ENCODE results near the gene CSF3.

The CSF3 gene

GRCh38 chr17:40023590-40024292 is 8.5 kb downstream of the CSF3 start:
- no peak for DNase-seq (ENCODE audit: extremely low read depth, low read depth)
- H3K4me3 ChIP-seq (replicated peaks; ENCODE audit: low read depth, low read length) = no peak overlapping the region
- TF ChIP-seq CTCF (IDR thresholded peaks at IDR 0.05; ENCODE audit: low read depth, low read length, missing control alignments) = no peak

GRCh38 chr17:40024901-40025300 is 9.7 kb downstream of the CSF3 start:
- no peak overlapping the region for H3K4me3 ChIP-seq (replicated peaks; ENCODE audit: low read depth, low read length)
- no peak for TF ChIP-seq CTCF (IDR thresholded peaks at IDR 0.05; ENCODE audit: low read depth, low read length, missing control alignments)
- DNase-seq (ENCODE audit: extremely low read depth, low read depth) = no peak

DNA sequence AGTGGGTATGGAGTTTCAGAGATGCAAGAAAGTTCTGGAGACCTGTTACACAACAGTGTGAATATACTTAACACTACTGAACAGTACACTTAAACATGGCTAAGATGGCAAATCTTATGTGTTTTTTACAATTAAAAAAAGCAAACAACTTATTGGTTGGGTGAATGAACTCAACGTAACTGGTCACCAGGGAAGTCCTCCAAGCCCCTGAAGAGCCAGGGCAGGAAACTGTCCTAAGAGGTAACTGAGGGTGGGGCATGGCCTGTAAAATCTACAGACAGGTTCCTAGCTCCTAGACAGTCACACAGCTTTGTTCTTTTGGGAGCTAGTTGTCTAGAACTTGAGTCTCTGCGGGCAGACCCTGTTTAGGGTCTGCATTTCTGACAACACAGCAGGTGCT is 10.3 kb downstream of the CSF3 start:
- no peak for TF ChIP-seq CTCF (IDR thresholded peaks at IDR 0.05; ENCODE audit: low read depth, low read length, missing control alignments)
- DNase-seq (ENCODE audit: extremely low read depth, low read depth) = no peak
- H3K4me3 ChIP-seq (replicated peaks; ENCODE audit: low read depth, low read length) = no peak overlapping the region

DNA sequence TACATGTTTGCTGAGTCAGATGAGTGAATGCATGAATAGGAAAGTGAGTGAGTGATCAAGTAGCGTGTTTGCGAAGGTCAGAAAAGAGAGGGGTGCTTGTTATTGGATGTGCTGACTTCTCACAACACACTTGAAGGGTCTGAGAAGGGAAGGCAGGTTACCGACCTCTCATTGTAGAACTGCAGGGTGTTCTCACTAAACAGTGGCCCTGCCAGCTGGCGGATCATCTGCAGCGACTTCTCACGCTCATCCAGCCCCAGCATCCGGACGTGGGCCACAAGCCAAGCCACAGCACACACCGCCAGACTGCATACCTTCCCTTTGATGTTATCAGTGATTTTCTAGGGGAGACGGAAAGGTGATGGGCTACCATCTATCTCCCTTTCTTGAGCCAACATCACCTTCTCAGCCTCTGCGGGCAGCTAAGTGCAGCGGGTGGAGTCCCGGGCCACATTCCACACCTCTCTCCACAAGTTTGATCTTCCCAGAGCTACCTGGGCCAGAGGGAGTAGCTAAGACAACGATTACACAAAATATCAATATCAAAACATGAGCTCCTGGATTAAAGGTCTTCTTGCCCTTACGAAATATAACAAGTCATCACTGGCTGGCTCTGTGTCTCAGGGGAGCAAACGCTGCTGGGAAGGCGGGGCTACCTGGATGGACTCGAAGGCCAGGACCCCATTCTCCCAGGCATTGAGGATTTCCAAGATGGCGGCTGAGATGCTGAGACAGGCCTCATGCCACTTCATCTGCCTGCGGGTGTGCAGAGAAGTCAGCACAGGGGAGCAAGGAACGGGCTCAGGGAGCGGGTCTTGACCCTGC is 11.0 kb downstream of the CSF3 start:
- no peak for DNase-seq (ENCODE audit: extremely low read depth, low read depth)
- no peak for TF ChIP-seq CTCF (IDR thresholded peaks at IDR 0.05; ENCODE audit: low read depth, low read length, missing control alignments)
- no peak overlapping the region for H3K4me3 ChIP-seq (replicated peaks; ENCODE audit: low read depth, low read length)

DNA sequence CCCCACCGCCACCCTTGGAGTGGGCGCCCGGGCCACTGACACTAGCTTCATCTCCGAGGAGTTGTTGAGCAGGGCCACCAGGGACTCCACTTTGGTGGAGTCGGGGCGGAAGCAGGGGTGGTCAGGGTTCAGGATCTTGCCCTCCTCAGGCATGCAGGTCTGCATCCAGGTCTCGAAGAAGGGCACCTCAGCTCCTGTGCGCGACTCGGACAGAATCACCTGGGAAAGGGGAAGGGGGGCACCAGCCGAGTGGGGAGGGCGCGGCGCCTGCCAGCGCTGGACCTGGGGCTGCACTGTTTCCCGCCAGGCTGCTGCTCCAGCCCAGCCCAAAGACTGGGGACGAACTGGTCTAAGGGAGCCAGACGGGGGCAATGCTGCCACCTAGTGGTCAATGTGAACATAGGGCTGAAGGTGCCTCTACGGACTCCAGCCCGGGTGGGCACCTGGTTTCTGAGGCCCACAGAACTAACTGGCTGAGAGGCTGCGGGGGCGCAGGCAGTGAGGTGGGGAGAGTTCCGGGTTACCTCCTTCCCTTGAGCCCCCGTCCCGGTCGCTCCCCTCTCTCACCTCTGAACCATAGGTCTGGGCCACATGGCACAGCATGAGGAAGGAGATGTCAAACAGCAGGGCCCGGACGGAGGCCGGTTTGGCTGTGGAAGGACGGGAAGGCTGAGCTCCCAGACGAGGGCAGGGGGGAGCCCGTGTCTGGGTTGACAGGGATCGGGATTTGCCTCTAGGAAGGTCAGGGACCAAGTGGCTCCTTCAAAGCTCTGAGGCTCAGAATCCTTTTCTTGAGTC is 11.8 kb downstream of the CSF3 start:
- no peak overlapping the region for H3K4me3 ChIP-seq (replicated peaks; ENCODE audit: low read depth, low read length)
- peak; percentile 89 for TF ChIP-seq CTCF (IDR thresholded peaks at IDR 0.05; ENCODE audit: low read depth, low read length, missing control alignments)
- peak; percentile 59 for DNase-seq (ENCODE audit: extremely low read depth, low read depth)

- TF ChIP-seq CTCF (IDR thresholded peaks at IDR 0.05; ENCODE audit: low read depth, low read length, missing control alignments) = no peak
- no peak for DNase-seq (ENCODE audit: extremely low read depth, low read depth)
- H3K4me3 ChIP-seq (replicated peaks; ENCODE audit: low read depth, low read length) = no peak overlapping the region
Observed at GRCh38 chr17:40027614-40028012, 12.4 kb downstream of the CSF3 start.

Measured in HFF-Myc (cell line).